Transverse colon (tissue), 4 donors: ENCODE results near the gene DNAJA2.

ENCODE experiments used
- EP300 ChIP-seq: sonication (generic); formaldehyde crosslinking; IDR thresholded peaks from one replicate; pipeline ENCODE4 v1.6.1; 2017; ENCODE audit warnings: antibody characterized with exemption, low read depth
- POLR2A ChIP-seq: fragments of 450-650 bp; IDR thresholded peaks from one replicate; pipeline ENCODE4 v1.6.1; 2016; ENCODE audit warnings: antibody characterized with exemption, mild to moderate bottlenecking, moderate library complexity
- POLR2AphosphoS5 ChIP-seq, 3 donors: sonication (generic); formaldehyde crosslinking; IDR thresholded peaks; one replicate each; pipeline ENCODE4 v1.6.1; 2016; ENCODE audit warnings: antibody characterized with exemption in 3 of 3
- TF ChIP-seq, protein P1 (sequence below), 5 experiments: fragments of 200-600 bp in 3 of 5; fragments of 450-650 bp in 2 of 5; sonication (generic) in 3 of 5; IDR thresholded peaks; 1 replicate in 2 of 5; 2 replicates in 3 of 5; pipeline ENCODE4 v1.5.1; 2016 to 2017; ENCODE audit warnings: antibody characterized with exemption in 5 of 5, inconsistent platforms in 3 of 5, mild to moderate bottlenecking in 2 of 5, moderate library complexity in 1 of 5

DNA sequence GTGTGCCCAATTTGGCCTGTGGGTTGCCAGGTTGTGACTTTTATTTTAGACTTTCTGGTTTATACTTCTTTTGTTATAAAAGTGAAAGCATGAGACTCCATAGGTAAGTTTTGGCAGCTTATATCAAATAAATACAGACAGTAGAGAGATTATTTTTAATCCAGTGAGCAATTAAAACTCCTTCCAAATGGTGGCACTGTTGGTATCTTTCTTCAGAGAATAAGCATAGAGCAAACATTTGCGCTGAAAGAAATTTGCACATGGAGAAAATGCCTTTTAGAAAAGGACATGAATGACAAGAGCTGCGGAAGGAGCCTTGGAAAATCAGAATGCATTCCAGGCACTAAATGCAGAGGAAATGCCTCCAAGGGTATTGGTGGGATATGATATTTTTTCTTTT, 46.1 kb upstream of the DNAJA2 start:
- TF ChIP-seq, protein P1, sequence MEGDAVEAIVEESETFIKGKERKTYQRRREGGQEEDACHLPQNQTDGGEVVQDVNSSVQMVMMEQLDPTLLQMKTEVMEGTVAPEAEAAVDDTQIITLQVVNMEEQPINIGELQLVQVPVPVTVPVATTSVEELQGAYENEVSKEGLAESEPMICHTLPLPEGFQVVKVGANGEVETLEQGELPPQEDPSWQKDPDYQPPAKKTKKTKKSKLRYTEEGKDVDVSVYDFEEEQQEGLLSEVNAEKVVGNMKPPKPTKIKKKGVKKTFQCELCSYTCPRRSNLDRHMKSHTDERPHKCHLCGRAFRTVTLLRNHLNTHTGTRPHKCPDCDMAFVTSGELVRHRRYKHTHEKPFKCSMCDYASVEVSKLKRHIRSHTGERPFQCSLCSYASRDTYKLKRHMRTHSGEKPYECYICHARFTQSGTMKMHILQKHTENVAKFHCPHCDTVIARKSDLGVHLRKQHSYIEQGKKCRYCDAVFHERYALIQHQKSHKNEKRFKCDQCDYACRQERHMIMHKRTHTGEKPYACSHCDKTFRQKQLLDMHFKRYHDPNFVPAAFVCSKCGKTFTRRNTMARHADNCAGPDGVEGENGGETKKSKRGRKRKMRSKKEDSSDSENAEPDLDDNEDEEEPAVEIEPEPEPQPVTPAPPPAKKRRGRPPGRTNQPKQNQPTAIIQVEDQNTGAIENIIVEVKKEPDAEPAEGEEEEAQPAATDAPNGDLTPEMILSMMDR (IDR thresholded peaks at IDR 0.05) = no peak
- TF ChIP-seq POLR2AphosphoS5 (IDR thresholded peaks at IDR 0.05) (no peak), POLR2A (no peak), EP300 (no peak)
